HepG2 (cell line): Measurements from ENCODE around the gene WDR7.

Experiments
- BHLHE40 ChIP-seq: IDR thresholded peaks from 2 replicates; pipeline ENCODE4 v1.6.1; 2011; ENCODE audit warnings: low read length, improper control_type of control experiment
- CHD2 ChIP-seq: IDR thresholded peaks from 2 replicates; pipeline ENCODE4 v1.6.1; 2011; ENCODE audit warnings: low read depth, low read length, improper control_type of control experiment
- EZH2 ChIP-seq: conservative IDR thresholded peaks from 2 replicates; pipeline ENCODE4 v1.6.1; 2012; ENCODE audit warnings: mild to moderate bottlenecking, low read depth, low read length, moderate library complexity
- HDAC6 ChIP-seq: fragments of 200-600 bp; sonication (generic); IDR thresholded peaks from 2 replicates; pipeline ENCODE4 v1.7.0; 2017; ENCODE audit warnings: mild to moderate bottlenecking, antibody characterized with exemption, low read length, low read depth
- HNRNPL ChIP-seq: fragments of 200-400 bp; formaldehyde crosslinking; IDR thresholded peaks from 2 replicates; pipeline ENCODE4 v1.6.1; 2017; ENCODE audit warnings: mild to moderate bottlenecking, low read depth, low read length
- POLR2A ChIP-seq, 2 experiments: IDR thresholded peaks; 2 replicates each; pipeline ENCODE4 v1.6.1; 2011; ENCODE audit warnings: low read depth in 2 of 2, low read length in 2 of 2, mild to moderate bottlenecking in 1 of 2, moderate library complexity in 1 of 2; ENCODE audit not compliant: insufficient read depth in 1 of 2
- TFE3 ChIP-seq: IDR thresholded peaks from 2 replicates; pipeline ENCODE4 v1.6.1; 2016
- USF2 ChIP-seq, 2 experiments: sonication (generic) in 1 of 2; formaldehyde crosslinking in 1 of 2; IDR thresholded peaks; 2 replicates each; pipeline versions ENCODE4 v1.5.1 to v1.6.1; 2011 to 2020; ENCODE audit warnings: borderline replicate concordance in 1 of 2, low read depth in 1 of 2, low read length in 1 of 2, mild to moderate bottlenecking in 1 of 2, missing genetic modification reagents in 1 of 2, moderate library complexity in 1 of 2
- YEATS2 ChIP-seq: sonication (generic); formaldehyde crosslinking; IDR thresholded peaks from 2 replicates; pipeline ENCODE4 v1.4.0; 2020; ENCODE audit warnings: missing genetic modification reagents, borderline replicate concordance
- TF ChIP-seq, protein P1 (sequence below): sonication (generic); formaldehyde crosslinking; IDR thresholded peaks from 2 replicates; pipeline ENCODE4 v1.5.0; 2020; ENCODE audit warnings: mild to moderate bottlenecking, missing genetic modification reagents, moderate library complexity

DNA sequence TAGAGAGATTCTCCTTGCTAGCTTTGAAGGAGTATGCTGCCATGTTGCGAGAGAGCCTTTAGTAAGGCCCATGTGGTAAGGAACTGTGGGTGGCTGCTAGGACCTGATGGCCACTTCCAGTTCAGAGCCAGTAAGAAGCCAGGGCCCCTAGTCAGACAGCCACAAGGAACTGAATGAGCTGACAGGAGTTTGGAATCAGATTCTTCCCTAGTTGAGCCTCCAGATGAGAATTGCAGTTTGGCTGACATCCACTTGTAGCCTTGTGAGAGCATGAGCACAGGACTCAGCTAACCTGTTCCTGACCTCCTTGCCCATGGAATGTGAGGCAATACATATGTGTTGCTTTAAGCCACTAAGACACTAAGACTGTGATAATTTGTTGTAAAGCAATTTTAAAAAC, 1.2 kb upstream of the WDR7 start:
- TF ChIP-seq TFE3 = no peak
- TF ChIP-seq, protein P1, sequence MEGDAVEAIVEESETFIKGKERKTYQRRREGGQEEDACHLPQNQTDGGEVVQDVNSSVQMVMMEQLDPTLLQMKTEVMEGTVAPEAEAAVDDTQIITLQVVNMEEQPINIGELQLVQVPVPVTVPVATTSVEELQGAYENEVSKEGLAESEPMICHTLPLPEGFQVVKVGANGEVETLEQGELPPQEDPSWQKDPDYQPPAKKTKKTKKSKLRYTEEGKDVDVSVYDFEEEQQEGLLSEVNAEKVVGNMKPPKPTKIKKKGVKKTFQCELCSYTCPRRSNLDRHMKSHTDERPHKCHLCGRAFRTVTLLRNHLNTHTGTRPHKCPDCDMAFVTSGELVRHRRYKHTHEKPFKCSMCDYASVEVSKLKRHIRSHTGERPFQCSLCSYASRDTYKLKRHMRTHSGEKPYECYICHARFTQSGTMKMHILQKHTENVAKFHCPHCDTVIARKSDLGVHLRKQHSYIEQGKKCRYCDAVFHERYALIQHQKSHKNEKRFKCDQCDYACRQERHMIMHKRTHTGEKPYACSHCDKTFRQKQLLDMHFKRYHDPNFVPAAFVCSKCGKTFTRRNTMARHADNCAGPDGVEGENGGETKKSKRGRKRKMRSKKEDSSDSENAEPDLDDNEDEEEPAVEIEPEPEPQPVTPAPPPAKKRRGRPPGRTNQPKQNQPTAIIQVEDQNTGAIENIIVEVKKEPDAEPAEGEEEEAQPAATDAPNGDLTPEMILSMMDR (CRISPR knock-in tag) = no peak
- no peak for TF ChIP-seq HDAC6
- TF ChIP-seq POLR2A (IDR thresholded peaks at IDR 0.05; ENCODE audit: insufficient read depth in 1 of 2, low read depth in 2 of 2, low read length in 2 of 2) = no peak
- TF ChIP-seq USF2 (IDR thresholded peaks at IDR 0.05; ENCODE audit: low read depth, low read length) = no peak
- TF ChIP-seq USF2 (CRISPR knock-in tag; IDR thresholded peaks at IDR 0.05; ENCODE audit: borderline replicate concordance) = no peak
- TF ChIP-seq BHLHE40 = no peak
- TF ChIP-seq HNRNPL = no peak
- TF ChIP-seq EZH2 = no peak
- TF ChIP-seq YEATS2 (CRISPR knock-in tag) = no peak
- no peak for TF ChIP-seq CHD2
